Inferior parietal cortex (tissue), 1 donor: ENCODE measurements around the gene STAM2.

Experiments used
- DNase-seq: peaks from one replicate; pipeline ENCODE4 v3.0.0-alpha.2; 2016; ENCODE audit errors: extremely low spot score

Gene STAM2

GRCh38 chr2:152071518-152071917 lies 104.0 kb downstream of the STAM2 start:
- no peak for DNase-seq

GRCh38 chr2:152071092-152071491 lies 104.5 kb downstream of the STAM2 start:
- DNase-seq = no peak

GRCh38 chr2:152068226-152068625 lies 107.3 kb downstream of the STAM2 start:
- DNase-seq = no peak

- DNase-seq = no peak
These were observed 107.7 kb downstream of the STAM2 start for GRCh38 chr2:152067823-152068222.
